GM12891 (cell line): ENCODE measurements around the gene MMP11. TPM values are rescaled to one million over a fixed set of nuclear protein-coding genes. Genes with fewer than 3 reads are reported as not detected.
"Not testable (repeated sequence)": the region's sequence is repeated elsewhere in the genome, so short reads cannot be mapped to it uniquely, and the experiment has no call there.

Source experiments
- DNase-seq: peaks from one replicate; pipeline ENCODE4 v3.0.0; 2011; ENCODE audit warnings: low spot score; ENCODE audit not compliant: insufficient read length
- FAIRE-seq: peaks from 2 replicates; lab custom pipeline; 2011; peaks lifted over from hg19 to GRCh38; lab: Jason Lieb, UNC
- PAX5 ChIP-seq: IDR thresholded peaks from 2 replicates; pipeline ENCODE4 v1.6.1; 2011; ENCODE audit warnings: low read length, moderate library complexity, mild to moderate bottlenecking; ENCODE audit not compliant: insufficient read depth, severe bottlenecking
- POLR2A ChIP-seq: IDR thresholded peaks from 2 replicates; pipeline ENCODE4 v1.6.1; 2011; ENCODE audit warnings: low read depth, low read length, control low read depth
- POLR2AphosphoS5 ChIP-seq: IDR thresholded peaks from 2 replicates; pipeline ENCODE4 v1.6.1; 2011; ENCODE audit warnings: low read depth, low read length, control low read depth
- POU2F2 ChIP-seq: IDR thresholded peaks from 2 replicates; pipeline ENCODE4 v1.6.1; 2011; ENCODE audit warnings: low read depth, mild to moderate bottlenecking, control low read depth, low read length, moderate library complexity
- SPI1 ChIP-seq: IDR thresholded peaks from 2 replicates; pipeline ENCODE4 v1.6.1; 2011; ENCODE audit warnings: low read depth, low read length, control low read depth
- TAF1 ChIP-seq: IDR thresholded peaks from 2 replicates; pipeline ENCODE4 v1.6.1; 2011; ENCODE audit warnings: low read depth, low read length, control low read depth
- polyA plus RNA-seq: library from polyadenylated mRNA; unstranded; fragments of >200 nt; gene quantifications from one replicate; pipeline ENCODE4 v1.2.1, GENCODE V29; 2012; ENCODE audit warnings: low read depth, missing spikeins, inconsistent platforms; ENCODE audit not compliant: missing spikeins

MMP11 gene, protein sequence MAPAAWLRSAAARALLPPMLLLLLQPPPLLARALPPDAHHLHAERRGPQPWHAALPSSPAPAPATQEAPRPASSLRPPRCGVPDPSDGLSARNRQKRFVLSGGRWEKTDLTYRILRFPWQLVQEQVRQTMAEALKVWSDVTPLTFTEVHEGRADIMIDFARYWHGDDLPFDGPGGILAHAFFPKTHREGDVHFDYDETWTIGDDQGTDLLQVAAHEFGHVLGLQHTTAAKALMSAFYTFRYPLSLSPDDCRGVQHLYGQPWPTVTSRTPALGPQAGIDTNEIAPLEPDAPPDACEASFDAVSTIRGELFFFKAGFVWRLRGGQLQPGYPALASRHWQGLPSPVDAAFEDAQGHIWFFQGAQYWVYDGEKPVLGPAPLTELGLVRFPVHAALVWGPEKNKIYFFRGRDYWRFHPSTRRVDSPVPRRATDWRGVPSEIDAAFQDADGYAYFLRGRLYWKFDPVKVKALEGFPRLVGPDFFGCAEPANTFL
- polyA plus RNA-seq: 0.15 TPM

DNA sequence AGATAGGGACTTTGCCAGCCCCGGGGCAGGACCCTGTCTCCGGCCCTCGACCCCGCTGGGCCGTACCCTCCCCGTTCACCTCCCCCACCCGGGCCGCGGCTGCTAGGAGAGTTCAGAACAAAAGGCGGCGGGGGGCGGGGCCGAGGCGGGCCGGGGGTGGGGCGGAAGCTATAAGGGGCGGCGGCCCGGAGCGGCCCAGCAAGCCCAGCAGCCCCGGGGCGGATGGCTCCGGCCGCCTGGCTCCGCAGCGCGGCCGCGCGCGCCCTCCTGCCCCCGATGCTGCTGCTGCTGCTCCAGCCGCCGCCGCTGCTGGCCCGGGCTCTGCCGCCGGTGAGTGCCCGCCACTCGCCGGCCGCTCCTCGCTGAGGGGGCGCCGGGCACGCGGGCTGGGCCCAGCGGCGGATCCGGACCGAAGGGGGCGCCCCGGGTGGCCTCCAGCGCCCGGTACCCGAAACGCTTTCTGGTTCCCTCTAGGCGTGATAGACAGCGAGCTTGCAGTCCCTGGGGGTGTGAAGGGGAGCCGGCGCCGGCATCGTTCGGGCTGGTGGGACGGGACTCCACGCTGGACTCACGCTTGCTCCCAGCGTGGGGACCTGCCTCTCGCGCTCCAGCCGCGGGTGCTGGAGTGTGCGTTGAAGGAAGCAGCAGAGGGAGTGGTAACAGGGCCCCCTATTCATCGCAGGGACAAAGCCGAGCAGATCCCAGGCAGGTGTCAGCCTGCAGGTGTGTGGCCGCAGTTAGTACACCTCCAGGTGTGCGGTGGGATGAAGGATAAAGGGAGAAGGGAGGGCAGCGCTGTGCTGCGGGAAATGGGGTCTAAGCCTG is at the start of gene MMP11:
Gene MMP11, plus strand, starts transcription at position 201 of the 825 bp plus-strand sequence. Its CDS starts 22 bp downstream, at position 223.
- peak; percentile 68 for DNase-seq
- TF ChIP-seq SPI1: no peak
- no peak for TF ChIP-seq PAX5
- TF ChIP-seq POU2F2: no peak
- no peak for TF ChIP-seq POLR2AphosphoS5
- TF ChIP-seq POLR2A: no peak
- no peak for TF ChIP-seq TAF1
- FAIRE-seq: no peak

DNA sequence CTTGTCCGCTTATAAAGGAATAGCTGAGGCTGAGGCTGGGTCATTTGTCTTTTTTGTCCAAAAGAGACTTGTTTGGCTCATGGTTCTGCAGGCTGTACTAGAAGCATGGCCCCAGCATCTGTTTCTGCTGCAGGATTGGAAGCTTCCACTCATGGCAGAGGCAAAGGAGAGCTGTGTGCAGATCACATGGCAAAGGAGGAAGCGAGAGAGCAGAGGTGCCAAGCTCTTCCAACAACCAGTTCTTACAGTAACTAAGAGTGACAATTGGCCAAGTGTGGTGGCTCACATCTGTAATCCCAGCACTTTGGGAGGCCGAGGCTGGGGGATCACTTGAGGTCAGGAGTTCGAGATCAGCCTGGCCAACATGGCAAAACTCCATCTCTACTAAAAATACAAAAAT is 44.5 kb upstream of the MMP11 start:
- not testable (repeated sequence) for FAIRE-seq, DNase-seq

DNA sequence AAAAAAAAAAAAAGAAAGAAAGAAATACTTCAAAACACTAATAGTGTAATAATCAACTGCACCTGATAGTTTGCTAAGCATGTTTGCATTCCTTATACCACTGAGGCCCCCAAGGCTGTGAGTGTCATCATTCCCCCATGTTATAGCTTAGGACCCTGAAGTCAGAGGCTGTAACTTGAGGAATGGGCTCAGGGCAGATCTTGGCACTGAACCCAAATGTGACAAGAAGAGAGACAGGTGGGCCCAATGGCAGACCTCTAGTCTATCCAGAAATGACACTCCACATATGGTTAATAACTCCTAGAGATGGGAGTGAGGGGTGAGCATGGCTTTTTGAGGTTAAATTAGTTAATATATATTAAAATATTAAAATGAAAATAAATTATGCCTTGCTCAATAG is 35.0 kb upstream of the MMP11 start:
- no peak for TF ChIP-seq POLR2A
- no peak for TF ChIP-seq POLR2AphosphoS5
- TF ChIP-seq PAX5: no peak
- no peak for TF ChIP-seq TAF1
- TF ChIP-seq POU2F2: no peak
- no peak for TF ChIP-seq SPI1
- DNase-seq: no peak
- FAIRE-seq: no peak

DNA sequence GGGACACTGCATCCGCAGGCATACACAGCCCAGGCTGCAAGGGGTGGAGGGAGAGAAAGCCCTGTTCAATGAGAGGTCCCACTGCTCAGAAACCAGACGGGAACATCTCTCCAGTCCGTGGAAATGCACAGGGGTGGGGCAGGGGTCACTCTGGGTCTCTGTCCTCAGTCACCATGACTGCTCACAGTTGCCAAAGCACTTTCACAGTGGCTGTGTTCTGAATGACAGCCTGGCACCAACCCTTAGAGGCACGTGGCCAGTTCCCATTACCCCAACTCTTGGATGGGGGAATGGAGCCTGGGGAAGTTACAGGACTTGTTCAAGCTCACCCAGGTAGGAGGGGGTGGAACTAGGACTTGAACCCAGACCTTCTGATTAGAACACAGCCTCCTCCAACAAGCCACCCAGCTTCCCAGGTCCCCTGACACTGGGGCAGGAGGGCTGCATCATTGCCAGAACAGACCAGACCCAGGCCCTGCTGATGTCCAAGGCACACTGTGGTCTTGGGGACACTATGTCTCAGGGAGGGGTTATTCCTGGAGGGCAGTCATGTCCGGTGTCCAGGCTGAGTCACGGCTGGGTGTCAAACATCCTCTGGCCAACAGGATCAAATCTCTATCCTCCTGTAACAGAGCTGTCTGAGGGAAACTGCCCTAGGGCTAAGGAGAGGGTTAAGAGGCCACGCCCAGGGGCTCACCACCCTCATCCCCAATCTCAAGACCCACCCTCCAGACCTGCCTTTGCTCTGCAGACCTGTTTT is 30.0 kb upstream of the MMP11 start:
- DNase-seq (no peak), FAIRE-seq (no peak)
- TF ChIP-seq POU2F2 (no peak), PAX5 (no peak), TAF1 (no peak), POLR2AphosphoS5 (no peak), SPI1 (no peak), POLR2A (no peak)

DNA sequence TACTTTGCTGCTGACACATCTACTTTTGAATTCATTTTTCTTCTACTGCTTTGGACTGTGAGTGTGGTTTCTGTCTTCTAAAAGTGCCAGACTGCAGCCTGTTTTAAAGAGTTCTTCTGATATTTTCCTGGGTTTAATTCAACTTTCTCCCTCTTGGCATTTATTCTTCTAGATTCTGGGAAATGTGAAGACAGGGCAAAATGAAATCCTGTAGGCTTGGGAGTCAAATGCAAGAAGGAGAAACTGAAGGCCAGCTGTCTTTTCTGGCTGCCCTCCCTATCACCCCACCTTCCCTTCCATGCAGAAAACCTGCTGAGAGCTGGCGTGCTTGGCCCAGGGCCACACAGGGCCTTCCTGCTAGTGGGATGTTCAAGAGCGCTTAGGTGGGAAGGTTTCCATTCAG is 29.3 kb upstream of the MMP11 start:
- FAIRE-seq (no peak), DNase-seq (no peak)
- no peak for TF ChIP-seq SPI1
- no peak for TF ChIP-seq POLR2A
- TF ChIP-seq POLR2AphosphoS5: no peak
- no peak for TF ChIP-seq POU2F2
- TF ChIP-seq PAX5: no peak
- no peak for TF ChIP-seq TAF1

DNA sequence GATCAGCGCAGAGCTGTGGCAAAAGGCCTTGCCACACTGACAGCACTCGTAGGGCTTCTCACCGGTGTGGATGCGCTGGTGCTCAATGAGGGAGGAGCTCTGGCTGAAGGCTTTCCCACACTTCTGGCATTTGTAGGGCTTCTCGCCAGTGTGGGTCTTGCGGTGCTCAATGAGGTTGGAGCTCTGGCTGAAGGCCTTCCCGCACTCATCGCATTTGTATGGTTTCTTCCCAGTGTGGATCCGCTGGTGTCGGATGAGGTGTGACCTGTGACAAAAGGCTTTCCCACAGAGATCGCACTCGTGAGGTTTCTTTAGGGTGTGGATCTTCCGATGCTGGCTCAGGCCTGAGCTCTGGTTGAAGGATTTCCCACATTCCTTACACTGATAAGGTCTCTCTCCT is 28.6 kb upstream of the MMP11 start:
- FAIRE-seq (no peak), DNase-seq (no peak)
- TF ChIP-seq POU2F2 (no peak), SPI1 (no peak), POLR2AphosphoS5 (no peak), POLR2A (no peak), TAF1 (no peak), PAX5 (no peak)

DNA sequence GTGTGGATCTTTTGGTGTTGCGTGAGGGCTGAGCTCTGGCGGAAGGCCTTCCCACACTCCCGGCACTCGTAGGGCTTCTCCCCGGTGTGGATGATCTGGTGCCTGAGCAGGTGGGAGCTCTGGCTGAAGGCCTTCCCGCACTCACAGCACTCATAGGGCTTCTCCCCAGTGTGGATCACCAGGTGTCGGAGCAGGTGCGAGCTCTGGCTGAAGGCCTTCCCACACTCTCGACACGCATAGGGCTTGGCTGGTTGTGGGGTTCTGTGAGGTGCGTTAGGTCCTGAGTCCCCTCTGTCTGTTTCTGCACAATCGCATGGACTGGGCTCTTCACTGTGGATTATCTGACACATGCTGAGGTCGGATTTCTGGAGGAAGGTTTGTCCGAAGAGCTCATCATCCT is 28.2 kb upstream of the MMP11 start:
- TF ChIP-seq POLR2AphosphoS5 (no peak), PAX5 (no peak), POLR2A (no peak), TAF1 (no peak), POU2F2 (no peak), SPI1 (no peak)
- no peak for FAIRE-seq
- DNase-seq: no peak

DNA sequence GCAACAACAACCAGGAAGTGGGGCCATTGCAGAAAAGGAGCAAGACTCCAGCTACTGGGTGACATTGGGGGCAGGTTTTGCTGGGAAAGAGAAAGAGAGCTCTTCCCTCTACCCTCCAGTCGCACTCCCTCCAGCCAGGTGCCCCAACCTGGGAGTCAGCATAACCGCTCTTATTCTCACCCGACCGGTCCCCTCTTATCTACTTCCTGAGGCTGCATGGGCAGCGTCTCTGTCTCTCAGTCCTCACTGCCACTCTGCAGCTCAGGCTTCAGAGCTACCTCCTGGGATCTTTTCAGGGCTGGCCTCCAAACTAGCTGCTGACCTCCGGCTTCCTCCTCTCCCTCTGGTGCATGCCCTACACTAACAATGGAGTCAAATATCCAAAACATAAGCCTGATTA is 26.9 kb upstream of the MMP11 start:
- no peak for FAIRE-seq
- no peak for DNase-seq
- TF ChIP-seq SPI1 (no peak), POU2F2 (no peak), POLR2A (no peak), TAF1 (no peak), PAX5 (no peak), POLR2AphosphoS5 (no peak)

DNA sequence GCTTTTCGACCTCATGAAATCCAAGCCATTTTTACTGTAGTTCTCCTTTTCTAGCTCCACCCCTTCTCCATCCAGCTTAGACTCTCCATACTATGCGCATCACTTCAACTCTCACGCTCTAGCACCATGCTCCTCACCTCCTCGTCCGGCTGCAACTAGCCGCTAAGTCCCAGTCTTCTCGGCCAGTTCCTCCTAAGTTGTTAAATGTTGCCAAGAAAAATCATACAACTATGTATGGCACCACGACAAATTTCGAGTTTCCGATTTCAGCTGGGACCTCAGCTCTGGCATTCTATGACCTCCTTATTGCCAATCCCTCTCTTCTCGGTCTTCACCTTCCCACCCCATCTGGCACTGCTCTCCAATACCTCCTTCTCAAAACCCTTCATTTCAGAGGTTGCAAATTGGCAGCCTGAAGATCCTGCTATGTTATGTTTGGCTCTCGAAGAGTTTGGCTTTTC is 22.8 kb upstream of the MMP11 start:
- DNase-seq: no peak
- no peak for TF ChIP-seq POLR2A
- TF ChIP-seq TAF1: no peak
- no peak for TF ChIP-seq POU2F2
- TF ChIP-seq POLR2AphosphoS5: no peak
- no peak for TF ChIP-seq SPI1
- TF ChIP-seq PAX5: no peak
- FAIRE-seq: peak; percentile 9
